Bone marrow (tissue), 2 donors: ENCODE results near the gene PCDHGA1.
"Not testable (repeated sequence)": the region's sequence is repeated elsewhere in the genome, so short reads cannot be mapped to it uniquely, and the experiment has no call there.

Experiments used
- DNase-seq, 2 donors: peaks; one replicate each; lab custom pipeline; 2025; lab: John Stamatoyannopoulos, UW

The PCDHGA1 gene

GRCh38 chr5:141382469-141383294 is 52.4 kb downstream of the PCDHGA1 start, which contains the start of gene PCDHGA7:
Gene PCDHGA7, plus strand, starts transcription at chr5:141382742. Its CDS starts 158 bp downstream, at chr5:141382900.
- no peak for DNase-seq

- DNase-seq = no peak
These were observed 53.0 kb downstream of the PCDHGA1 start for GRCh38 chr5:141383345-141383744.

DNA sequence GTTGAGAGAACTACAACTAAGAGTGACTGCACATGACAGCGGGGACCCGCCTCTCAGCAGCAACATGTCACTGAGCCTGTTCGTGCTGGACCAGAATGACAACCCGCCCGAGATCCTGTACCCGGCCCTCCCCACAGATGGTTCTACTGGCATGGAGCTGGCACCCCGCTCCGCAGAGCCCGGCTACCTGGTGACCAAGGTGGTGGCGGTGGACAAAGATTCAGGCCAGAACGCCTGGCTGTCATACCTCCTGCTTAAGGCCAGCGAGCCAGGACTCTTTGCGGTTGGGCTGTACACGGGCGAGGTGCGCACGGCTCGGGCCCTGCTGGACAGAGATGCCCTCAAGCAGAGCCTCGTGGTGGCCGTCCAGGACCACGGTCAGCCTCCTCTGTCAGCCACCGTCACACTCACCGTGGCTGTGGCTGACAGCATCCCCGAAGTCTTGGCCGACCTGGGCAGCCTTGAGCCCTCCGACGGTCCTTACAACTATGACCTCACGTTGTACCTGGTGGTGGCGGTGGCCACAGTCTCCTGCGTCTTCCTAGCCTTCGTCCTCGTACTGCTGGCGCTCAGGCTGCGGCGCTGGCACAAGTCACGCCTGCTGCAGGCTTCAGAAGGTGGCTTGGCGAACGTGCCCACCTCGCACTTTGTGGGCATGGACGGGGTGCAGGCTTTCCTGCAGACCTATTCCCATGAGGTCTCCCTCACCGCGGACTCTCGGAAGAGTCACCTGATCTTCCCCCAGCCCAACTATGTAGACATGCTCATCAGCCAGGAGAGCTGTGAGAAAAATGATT is 54.4 kb downstream of the PCDHGA1 start:
- no peak for DNase-seq

GRCh38 chr5:141387557-141388311 is 57.4 kb downstream of the PCDHGA1 start, which contains the start of gene PCDHGB4:
Gene PCDHGB4, plus strand, starts transcription at chr5:141387698. Its CDS starts 187 bp downstream, at chr5:141387885.
- not testable (repeated sequence) for DNase-seq

- DNase-seq = no peak
These were observed 58.3 kb downstream of the PCDHGA1 start for GRCh38 chr5:141388661-141389060.

GRCh38 chr5:141389153-141390042 is 59.1 kb downstream of the PCDHGA1 start:
- no peak for DNase-seq

DNA sequence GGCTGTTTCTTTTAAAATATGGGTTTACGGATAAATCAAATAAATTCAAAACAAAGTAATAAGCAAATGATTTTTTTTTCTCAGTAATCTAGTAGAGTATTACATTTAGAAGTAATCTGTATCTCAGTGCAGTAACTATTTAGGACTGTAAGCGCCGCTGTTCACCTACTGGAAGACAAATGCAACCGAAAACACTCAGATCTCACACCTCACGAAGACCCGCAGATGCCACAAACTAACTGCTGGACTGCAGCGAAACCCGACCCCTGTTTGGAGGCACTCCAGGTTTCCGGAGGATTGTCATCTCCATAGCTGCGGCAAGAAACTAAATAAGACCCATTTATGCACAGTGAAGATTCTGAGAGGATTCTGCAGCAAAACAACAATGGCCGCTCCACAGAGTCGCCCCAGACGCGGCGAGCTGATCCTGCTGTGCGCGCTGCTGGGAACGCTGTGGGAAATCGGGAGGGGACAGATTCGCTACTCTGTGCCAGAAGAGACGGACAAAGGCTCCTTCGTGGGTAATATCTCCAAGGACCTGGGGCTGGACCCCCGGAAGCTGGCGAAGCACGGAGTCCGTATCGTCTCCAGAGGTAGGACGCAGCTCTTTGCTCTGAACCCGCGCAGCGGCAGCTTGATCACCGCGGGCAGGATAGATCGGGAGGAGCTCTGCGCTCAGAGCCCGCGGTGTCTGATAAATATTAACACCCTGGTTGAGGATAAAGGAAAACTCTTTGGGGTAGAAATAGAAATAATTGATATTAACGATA is 62.3 kb downstream of the PCDHGA1 start, which contains the start of gene PCDHGA8:
Gene PCDHGA8 (plus strand): TSS at position 205 of the 770 bp plus-strand sequence. CDS start 181 bp downstream, at position 386.
- no peak for DNase-seq

- DNase-seq = no peak
These were observed 63.0 kb downstream of the PCDHGA1 start for GRCh38 chr5:141393267-141393666.

DNA sequence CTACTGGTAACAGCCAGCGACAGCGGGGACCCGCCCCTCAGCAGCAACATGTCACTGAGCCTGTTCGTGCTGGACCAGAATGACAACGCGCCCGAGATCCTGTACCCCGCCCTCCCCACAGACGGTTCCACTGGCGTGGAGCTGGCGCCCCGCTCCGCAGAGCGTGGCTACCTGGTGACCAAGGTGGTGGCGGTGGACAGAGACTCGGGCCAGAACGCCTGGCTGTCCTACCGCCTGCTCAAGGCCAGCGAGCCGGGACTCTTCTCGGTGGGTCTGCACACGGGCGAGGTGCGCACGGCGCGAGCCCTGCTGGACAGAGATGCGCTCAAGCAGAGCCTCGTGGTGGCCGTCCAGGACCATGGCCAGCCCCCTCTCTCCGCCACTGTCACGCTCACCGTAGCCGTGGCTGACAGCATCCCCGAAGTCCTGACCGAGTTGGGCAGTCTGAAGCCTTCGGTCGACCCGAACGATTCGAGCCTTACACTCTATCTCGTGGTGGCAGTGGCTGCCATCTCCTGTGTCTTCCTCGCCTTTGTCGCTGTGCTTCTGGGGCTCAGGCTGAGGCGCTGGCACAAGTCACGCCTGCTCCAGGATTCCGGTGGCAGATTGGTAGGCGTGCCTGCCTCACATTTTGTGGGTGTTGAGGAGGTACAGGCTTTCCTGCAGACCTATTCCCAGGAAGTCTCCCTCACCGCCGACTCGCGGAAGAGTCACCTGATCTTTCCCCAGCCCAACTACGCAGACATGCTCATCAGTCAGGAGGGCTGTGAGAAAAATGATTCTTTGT is 64.3 kb downstream of the PCDHGA1 start:
- not testable (repeated sequence) for DNase-seq

GRCh38 chr5:141397756-141398551 is 67.6 kb downstream of the PCDHGA1 start, which contains the start of gene PCDHGB5:
Gene PCDHGB5, plus strand, starts transcription at chr5:141397947. Its CDS starts 181 bp downstream, at chr5:141398128.
- DNase-seq = not testable (repeated sequence)

DNA sequence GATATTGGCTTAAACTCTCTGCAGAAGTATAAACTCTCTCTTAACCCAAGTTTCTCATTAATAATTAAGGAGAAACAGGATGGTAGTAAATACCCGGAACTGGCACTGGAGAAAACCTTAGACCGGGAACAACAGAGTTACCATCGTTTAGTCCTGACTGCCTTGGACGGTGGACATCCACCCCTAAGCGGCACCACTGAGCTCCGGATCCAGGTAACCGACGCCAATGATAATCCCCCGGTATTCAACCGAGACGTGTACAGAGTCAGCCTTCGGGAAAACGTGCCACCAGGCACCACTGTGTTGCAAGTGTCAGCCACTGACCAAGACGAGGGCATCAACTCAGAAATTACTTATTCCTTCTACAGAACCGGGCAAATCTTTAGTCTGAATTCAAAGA is 68.3 kb downstream of the PCDHGA1 start:
- no peak for DNase-seq

DNA sequence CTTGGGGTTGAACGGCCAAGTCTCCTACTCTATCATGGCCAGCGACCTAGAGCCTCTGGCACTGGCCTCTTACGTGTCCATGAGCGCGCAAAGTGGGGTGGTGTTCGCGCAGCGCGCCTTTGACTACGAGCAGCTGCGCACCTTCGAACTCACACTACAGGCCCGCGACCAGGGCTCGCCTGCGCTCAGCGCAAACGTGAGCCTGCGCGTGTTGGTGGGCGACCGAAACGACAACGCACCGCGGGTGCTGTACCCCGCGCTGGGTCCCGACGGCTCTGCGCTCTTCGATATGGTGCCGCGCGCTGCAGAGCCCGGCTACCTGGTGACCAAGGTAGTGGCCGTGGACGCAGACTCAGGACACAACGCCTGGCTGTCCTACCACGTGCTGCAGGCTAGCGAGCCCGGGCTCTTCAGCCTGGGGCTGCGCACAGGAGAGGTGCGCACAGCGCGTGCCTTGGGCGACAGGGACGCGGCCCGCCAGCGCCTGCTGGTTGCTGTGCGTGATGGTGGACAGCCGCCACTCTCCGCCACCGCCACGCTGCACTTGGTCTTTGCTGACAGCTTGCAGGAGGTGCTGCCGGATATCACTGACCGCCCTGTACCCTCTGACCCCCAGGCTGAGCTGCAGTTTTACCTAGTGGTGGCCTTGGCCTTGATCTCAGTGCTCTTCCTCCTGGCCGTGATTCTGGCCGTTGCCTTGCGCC is 69.4 kb downstream of the PCDHGA1 start:
- DNase-seq = no peak

- DNase-seq = no peak
These were observed 72.4 kb downstream of the PCDHGA1 start, which contains the start of gene PCDHGA9 for GRCh38 chr5:141402553-141403243. Gene PCDHGA9, plus strand, starts transcription at chr5:141402778. Its CDS starts 175 bp downstream, at chr5:141402953.

GRCh38 chr5:141403387-141403786 is 73.1 kb downstream of the PCDHGA1 start:
- DNase-seq = no peak

DNA sequence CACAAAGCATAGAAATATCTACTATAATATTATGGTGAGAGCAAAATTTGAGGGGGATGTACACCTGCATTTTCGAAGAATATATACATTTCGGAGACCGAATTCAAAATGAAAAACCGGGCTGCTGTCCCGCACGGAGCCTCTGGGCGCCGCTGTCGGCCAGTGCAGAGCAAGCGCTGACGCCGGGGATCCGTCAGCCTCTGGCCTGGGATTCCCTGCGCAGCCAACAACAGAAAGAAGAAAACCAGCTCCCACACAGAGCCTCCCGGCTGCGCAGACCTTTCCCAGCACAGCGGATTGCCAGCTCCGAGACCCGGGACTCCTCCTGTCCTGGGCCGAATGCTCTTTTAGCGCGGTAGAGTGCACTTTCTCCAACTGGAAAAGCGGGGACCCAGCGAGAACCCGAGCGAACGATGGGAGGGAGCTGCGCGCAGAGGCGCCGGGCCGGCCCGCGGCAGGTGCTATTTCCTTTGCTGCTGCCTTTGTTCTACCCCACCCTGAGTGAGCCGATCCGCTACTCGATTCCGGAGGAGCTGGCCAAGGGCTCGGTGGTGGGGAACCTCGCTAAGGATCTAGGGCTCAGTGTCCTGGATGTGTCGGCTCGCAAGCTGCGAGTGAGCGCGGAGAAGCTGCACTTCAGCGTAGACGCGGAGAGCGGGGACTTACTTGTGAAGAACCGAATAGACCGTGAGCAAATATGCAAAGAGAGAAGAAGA is 77.6 kb downstream of the PCDHGA1 start, which contains the start of gene PCDHGB6:
Gene PCDHGB6 (plus strand): TSS at position 232 of the 716 bp plus-strand sequence. CDS start 182 bp downstream, at position 414.
- not testable (repeated sequence) for DNase-seq
